ENCODE measurements around the gene SERP1.

GRCh38 chr3:150494411-150494977 is 51.8 kb downstream of the SERP1 start:
- no peak for TF ChIP-seq CTCF (IDR thresholded peaks at IDR 0.05)
- no peak for TF ChIP-seq POLR2A (IDR thresholded peaks at IDR 0.05)
